Astrocyte of the cerebellum (primary cell): ENCODE measurements around the gene EHBP1.

Experiments used
- DNase-seq: peaks from one replicate; pipeline ENCODE4 v3.0.0-alpha.2; 2011; ENCODE audit warnings: low read depth
- H3K4me3 ChIP-seq: 2 replicates; pipeline ENCODE4 v1.5.1; 2011; ENCODE audit warnings: mild to moderate bottlenecking, low read depth, low read length, moderate library complexity
- CTCF ChIP-seq: IDR thresholded peaks from 2 replicates; pipeline ENCODE4 v1.5.1; 2012; ENCODE audit warnings: low read length, low read depth, moderate library complexity, mild to moderate bottlenecking; ENCODE audit errors: missing control alignments
- in situ Hi-C: cut with HindIII; loops from 2 replicates; pipeline ENCODE4 v1.10.0; 2017; ENCODE audit warnings: low sequenced_read_pairs

EHBP1 gene

DNA sequence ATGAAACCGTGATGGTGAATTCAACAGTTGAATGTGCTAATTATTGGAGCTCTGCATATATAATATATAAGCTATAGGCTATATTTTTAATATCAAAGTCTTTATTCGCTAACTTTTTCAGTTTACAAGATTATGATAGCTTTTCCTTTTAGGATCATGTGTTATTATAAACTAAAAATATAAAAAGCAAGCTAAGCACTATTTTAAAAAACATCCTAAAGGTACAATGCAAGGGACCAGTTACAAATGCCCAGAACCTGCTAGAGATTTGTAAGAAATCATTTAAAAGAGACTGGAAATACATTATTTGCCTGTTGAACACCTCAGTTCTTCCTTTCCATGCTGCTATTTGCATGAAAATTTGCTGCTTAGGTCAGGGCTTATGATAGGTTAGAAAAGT, 43.4 kb upstream of the EHBP1 start:
- no peak overlapping the region for H3K4me3 ChIP-seq
- in situ Hi-C loops, result no loop called here
- no peak for TF ChIP-seq CTCF

DNA sequence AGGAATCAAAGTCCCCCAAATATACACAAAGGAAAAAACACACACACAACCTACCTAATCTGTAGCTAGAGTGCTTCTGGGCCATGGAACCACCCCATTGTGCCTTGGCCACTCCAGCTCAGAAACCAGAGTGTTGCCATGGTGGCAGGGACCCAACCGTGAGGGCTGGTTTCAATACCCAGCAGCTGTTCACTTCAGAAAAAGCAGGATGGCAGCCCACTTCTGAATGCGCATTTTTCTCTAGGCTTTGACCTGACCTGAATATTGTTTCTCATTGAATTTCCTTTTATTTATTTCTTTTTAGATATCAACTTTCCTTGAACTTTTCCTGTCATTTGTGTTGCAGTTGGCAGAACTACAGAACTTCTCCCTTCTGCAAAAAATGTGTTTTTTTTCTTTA, 43.0 kb upstream of the EHBP1 start:
- no peak overlapping the region for H3K4me3 ChIP-seq
- DNase-seq, result no peak
- no peak for TF ChIP-seq CTCF
- in situ Hi-C loops, result no loop called here

More for the DNA sequence above, 43.4 kb upstream of the EHBP1 start:
- DNase-seq, result no peak

DNA sequence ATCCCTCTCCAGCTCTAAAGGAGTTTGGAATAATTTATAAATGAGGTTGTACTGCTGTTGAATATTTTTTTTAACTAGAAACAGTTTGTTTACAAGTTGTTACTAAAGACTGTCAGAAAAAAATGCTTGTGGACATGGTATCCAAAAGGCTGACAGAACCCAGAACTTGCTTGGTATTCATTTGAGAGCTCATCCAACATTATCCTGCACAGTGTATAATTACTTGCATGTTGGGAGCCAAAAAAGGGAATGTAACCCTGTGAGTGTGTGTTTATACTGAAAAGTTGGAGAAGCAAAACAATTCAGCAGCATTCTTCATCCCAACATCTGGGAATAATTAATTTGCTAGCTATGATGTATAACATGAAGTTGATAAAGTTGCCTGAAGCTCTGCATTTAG, 42.1 kb upstream of the EHBP1 start:
- peak; percentile 71 for DNase-seq
- TF ChIP-seq CTCF, result no peak
- in situ Hi-C loops, result no loop called here

DNA sequence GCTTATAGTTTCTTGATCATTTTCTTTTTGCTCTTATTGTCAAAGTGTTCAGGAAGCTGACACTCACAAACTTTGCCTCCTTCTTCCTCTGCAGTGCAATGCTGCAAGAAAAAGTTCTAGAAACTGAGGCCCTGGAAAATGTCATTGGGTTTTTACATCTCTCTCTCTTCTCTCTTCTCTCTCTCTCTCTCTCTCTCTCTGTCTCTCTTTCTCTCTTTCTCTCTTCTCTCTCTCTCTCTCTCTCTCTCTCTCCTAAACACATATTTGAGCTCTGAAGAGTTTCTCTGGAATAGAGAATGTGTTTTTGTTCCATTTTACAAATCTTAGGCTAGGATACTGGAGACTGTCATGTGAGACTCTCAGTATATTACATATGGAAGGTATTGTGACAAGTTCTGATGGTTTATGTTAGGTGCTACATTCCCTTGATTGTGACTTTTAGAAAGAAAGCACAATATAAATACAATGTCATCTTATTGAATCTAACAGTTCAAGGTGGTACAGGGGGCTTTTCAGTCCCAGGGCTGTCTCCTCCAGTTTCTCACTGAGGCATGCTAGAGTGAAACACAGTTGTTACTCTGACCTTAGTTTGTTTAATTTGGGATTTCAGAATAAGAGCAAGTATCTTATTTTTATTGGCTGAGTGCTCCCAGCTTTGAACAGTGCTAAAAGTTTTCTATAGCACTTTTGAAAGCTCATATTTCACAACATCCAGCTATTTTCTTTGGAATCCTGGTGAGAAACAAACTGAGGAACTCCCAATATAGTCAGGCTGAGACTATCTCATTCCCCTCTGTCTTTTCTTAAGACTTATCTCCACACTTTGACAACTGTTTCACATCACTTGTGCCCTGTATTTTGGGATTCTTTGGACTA, 41.4 kb upstream of the EHBP1 start:
- no peak overlapping the region for H3K4me3 ChIP-seq
- TF ChIP-seq CTCF, result no peak
- in situ Hi-C loops, result no loop called here
- DNase-seq, result peak; percentile 15

More for the DNA sequence above, 42.1 kb upstream of the EHBP1 start:
- H3K4me3 ChIP-seq, result no peak overlapping the region

DNA sequence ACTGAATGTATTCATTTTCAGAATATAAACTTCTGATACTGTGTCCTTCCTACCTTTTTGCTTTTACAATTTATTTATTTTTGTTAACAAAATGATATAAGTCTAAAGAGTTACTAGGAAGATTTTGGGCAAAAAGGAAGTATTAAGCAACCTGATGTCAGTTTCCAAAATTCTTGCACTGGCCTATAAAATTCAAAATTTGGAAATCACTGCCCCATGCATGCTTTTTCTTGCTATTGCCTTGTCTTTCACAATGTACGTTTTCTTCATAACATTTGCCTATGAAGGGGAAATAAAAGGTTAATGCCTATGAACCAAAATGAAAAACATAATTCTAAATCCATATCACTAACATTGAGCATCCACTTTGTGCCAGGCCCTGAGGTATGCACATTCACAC, 40.1 kb upstream of the EHBP1 start:
- TF ChIP-seq CTCF, result no peak
- in situ Hi-C loops, result no loop called here

GRCh38 chr2:62669180-62669579, 36.3 kb upstream of the EHBP1 start:
- DNase-seq, result no peak
- in situ Hi-C loops, result no loop called here
- no peak overlapping the region for H3K4me3 ChIP-seq
- no peak for TF ChIP-seq CTCF

More for the DNA sequence above, 40.1 kb upstream of the EHBP1 start:
- DNase-seq, result no peak
- no peak overlapping the region for H3K4me3 ChIP-seq
